ENCODE results near the gene UBE2G2. TPM values are rescaled to one million over a fixed set of nuclear protein-coding genes. Genes with fewer than 3 reads are reported as not detected.

UBE2G2 gene
- total RNA-seq, 4 donors from 2014 or later: 38.4 to 75.1 (median 67.4) TPM

DNA sequence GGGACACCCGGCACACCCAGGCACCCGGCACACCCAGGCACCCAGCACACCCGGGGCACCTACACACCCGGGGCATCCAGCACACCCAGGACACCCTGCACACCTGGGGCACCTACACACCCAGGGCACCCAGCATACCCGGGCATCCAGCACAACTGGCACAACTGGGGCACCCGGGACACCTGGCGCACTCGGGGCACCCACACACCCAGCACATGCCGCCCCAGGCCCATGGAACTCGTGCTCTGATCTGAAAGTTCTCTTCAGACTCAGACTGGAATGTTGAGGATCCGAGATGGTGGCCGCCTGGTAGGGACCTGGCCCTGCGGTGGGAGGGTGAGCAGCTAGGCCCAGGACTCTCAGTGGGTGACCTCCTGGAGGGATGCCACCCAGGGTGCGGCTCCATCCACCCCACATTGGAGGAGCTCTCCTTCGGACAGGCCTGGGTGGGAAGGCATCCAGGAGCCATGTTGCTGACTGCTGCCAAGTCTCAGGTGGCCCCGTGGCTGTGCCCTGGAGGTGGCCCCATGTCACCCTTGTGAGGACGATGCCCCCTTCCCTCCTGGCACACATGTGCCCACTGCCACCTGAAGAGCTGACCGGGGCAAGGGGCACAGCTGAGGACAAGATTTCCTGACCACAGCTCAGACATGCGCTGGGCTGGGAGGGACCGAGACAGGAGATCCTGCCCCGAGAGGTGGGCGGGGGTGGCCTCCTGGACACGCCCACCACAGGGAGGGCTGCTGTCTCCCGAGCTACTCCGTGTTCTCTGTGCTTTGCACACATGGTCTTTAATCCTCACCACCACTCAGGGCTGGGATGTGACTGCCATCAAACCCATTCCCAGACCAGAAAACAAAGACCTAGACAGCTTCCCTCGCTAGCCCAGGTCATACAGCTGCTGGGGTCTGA, 37.0 kb downstream of the UBE2G2 start:
- Histone ChIP-seq H3K9me3 (no peaks in the 10 kb centered on the region), H3K27ac (no peak overlapping the region), H3K27me3 (no peaks in the 10 kb centered on the region), H3K4me3 (no peak overlapping the region), H3K4me1 (no peaks in the 10 kb centered on the region), H3K36me3 (no peaks in the 10 kb centered on the region)
- DNase-seq: no peak
- no peak for TF ChIP-seq POLR2A (IDR thresholded peaks at IDR 0.05)
- TF ChIP-seq, protein P1, sequence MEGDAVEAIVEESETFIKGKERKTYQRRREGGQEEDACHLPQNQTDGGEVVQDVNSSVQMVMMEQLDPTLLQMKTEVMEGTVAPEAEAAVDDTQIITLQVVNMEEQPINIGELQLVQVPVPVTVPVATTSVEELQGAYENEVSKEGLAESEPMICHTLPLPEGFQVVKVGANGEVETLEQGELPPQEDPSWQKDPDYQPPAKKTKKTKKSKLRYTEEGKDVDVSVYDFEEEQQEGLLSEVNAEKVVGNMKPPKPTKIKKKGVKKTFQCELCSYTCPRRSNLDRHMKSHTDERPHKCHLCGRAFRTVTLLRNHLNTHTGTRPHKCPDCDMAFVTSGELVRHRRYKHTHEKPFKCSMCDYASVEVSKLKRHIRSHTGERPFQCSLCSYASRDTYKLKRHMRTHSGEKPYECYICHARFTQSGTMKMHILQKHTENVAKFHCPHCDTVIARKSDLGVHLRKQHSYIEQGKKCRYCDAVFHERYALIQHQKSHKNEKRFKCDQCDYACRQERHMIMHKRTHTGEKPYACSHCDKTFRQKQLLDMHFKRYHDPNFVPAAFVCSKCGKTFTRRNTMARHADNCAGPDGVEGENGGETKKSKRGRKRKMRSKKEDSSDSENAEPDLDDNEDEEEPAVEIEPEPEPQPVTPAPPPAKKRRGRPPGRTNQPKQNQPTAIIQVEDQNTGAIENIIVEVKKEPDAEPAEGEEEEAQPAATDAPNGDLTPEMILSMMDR (IDR thresholded peaks at IDR 0.05): no peak
- intact Hi-C loops (cut with DNase I; ENCODE audit: low total_unique reads): no loop called here

DNA sequence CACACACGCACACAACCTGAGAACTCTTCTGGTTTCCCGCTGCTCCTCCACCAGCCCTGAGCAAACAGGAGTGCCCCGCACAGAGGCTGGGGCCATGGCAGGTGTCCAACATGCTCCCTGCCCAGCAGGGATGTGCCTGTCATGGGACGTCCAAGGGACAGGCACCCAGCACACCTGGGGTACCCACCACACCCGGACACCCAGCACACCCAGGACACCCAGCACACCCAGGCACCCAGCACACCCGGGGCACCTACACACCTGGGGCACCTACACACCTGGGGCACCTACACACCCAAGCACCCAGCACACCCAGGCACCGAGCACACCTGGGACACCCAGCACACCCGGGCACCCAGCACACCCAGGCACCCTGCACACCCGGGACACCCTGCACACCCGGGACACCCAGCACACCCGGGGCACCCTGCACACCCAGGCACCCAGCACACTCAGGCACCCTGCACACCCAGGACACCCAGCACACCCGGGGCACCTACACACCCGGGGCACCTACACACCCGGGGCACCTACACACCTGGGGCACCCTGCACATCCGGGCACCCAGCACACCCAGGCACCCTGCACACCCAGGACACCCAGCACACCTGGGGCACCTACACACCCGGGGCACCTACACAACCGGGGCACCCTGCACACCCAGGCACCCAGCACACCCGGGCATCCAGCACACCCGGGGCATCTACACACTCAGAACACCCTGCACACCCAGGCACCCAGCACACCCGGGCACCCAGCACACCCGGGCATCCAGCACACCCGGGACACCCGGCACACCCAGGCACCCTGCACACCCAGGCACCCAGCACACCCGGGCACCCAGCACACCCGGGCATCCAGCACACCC, 37.9 kb downstream of the UBE2G2 start:
- no peak for DNase-seq
- H3K9me3 ChIP-seq: no peaks in the 10 kb centered on the region
- no peak overlapping the region for H3K4me3 ChIP-seq
- H3K4me1 ChIP-seq: no peaks in the 10 kb centered on the region
- no peaks in the 10 kb centered on the region for H3K36me3 ChIP-seq
- TF ChIP-seq POLR2A (IDR thresholded peaks at IDR 0.05): no peak
- TF ChIP-seq, protein P1 (IDR thresholded peaks at IDR 0.05): no peak
- no peak overlapping the region for H3K27ac ChIP-seq
- intact Hi-C loops (cut with DNase I; ENCODE audit: low total_unique reads): no loop called here
- no peaks in the 10 kb centered on the region for H3K27me3 ChIP-seq

DNA sequence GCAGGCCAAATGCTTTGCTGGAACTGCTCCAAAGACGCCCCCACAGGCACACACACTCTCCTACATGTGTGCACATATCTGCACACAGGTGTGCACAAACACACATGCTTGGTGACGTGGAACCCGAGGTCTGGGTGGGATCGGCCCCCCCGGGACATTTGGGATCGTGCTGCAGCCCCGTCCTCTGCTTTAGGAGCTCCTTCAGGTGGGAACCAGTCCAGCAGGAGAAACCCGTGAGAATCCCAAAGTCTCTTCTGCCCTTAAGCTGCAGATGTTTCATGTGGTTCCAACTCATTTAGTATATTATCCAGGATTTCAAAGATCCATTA, 38.6 kb downstream of the UBE2G2 start:
- no peaks in the 10 kb centered on the region for H3K36me3 ChIP-seq
- TF ChIP-seq POLR2A (IDR thresholded peaks at IDR 0.05): no peak
- TF ChIP-seq, protein P1 (IDR thresholded peaks at IDR 0.05): no peak
- no peak overlapping the region for H3K4me3 ChIP-seq
- no peaks in the 10 kb centered on the region for H3K27me3 ChIP-seq
- no peak overlapping the region for H3K27ac ChIP-seq
- H3K4me1 ChIP-seq: no peaks in the 10 kb centered on the region
- no peak for DNase-seq
- H3K9me3 ChIP-seq: no peaks in the 10 kb centered on the region
- intact Hi-C loops (cut with DNase I; ENCODE audit: low total_unique reads): no loop called here

DNA sequence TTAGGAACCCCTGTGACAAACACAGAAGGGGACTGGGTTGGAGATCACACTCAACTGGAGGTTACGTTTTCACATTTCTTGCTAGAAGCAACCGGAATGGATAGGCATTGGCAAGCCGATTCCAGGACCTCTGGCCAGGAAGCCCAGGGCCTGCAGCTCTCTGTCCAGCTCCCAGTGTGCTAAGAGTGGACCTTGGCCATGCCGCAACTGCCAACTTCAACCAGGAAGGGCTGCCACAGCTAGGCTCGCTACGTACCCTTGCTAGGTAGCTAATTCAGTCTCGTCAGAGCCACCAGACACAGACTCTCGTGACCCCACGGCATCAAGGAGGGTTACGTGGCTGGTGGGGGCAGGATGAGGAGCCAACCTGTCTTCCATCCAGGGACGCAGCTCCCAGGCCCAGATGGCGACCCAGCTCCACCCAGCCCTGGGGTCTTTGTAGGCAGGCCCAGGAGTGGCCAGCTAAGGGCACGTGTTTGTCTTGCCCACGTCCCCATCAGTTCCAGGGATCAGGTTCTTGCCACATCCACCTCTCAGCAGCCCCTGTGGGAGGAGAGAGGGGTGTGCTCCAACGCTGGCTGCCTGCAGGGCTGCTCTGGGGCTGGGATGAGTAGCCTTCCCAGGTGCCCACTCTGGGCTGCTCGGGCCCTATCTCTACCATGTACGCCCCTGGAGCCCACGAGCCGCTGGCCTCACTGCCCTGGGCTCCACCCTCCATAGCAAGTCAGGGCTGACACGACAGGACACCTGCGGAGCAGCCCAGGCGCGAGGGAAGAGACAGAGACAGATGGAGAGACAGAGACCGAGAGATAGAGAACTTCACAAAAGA, 39.2 kb downstream of the UBE2G2 start:
- Histone ChIP-seq H3K27ac (no peak overlapping the region), H3K9me3 (no peaks in the 10 kb centered on the region), H3K4me3 (no peak overlapping the region), H3K4me1 (no peaks in the 10 kb centered on the region), H3K27me3 (no peaks in the 10 kb centered on the region), H3K36me3 (no peaks in the 10 kb centered on the region)
- intact Hi-C loops (cut with DNase I; ENCODE audit: low total_unique reads): no loop called here
- TF ChIP-seq, protein P1 (IDR thresholded peaks at IDR 0.05): no peak
- no peak for TF ChIP-seq POLR2A (IDR thresholded peaks at IDR 0.05)
- no peak for DNase-seq
